ENCODE results near the gene C10orf90.

Gene C10orf90

GRCh38 chr10:126503392-126504062, 167.0 kb downstream of the C10orf90 start:
- H3K4me1 ChIP-seq (ENCODE audit: low read depth, poor library complexity, severe bottlenecking): no peaks in the 10 kb centered on the region
- no peak overlapping the region for H3K4me3 ChIP-seq (IDR thresholded peaks at IDR 0.05; ENCODE audit: insufficient read depth, low read depth, low read length)
- H3K36me3 ChIP-seq (ENCODE audit: insufficient read depth): no peaks in the 10 kb centered on the region
- H3K27ac ChIP-seq: no peak overlapping the region
- H4K20me1 ChIP-seq (ENCODE audit: insufficient read depth): no peaks in the 10 kb centered on the region
- no peaks in the 10 kb centered on the region for H3K79me2 ChIP-seq (ENCODE audit: insufficient read depth, low read depth)
- no peak overlapping the region for H3K9ac ChIP-seq
- H3K4me2 ChIP-seq: no peak overlapping the region
- no peaks in the 10 kb centered on the region for H3K27me3 ChIP-seq (ENCODE audit: insufficient read depth, low read depth)
- no peak for TF ChIP-seq CTCF (conservative IDR thresholded peaks at IDR 0.05; ENCODE audit: low read depth, low read length)
- no peak overlapping the region for H2AFZ ChIP-seq (ENCODE audit: low read depth)

- no peak overlapping the region for H3K4me3 ChIP-seq (IDR thresholded peaks at IDR 0.05; ENCODE audit: insufficient read depth, low read depth, low read length)
- H2AFZ ChIP-seq (ENCODE audit: low read depth): no peak overlapping the region
- no peak overlapping the region for H3K27ac ChIP-seq
- no peaks in the 10 kb centered on the region for H3K4me1 ChIP-seq (ENCODE audit: low read depth, poor library complexity, severe bottlenecking)
- no peak overlapping the region for H3K9ac ChIP-seq
- no peak overlapping the region for H3K4me2 ChIP-seq
- no peaks in the 10 kb centered on the region for H4K20me1 ChIP-seq (ENCODE audit: insufficient read depth)
- no peak for TF ChIP-seq CTCF (conservative IDR thresholded peaks at IDR 0.05; ENCODE audit: low read depth, low read length)
- no peaks in the 10 kb centered on the region for H3K79me2 ChIP-seq (ENCODE audit: insufficient read depth, low read depth)
- H3K36me3 ChIP-seq (ENCODE audit: insufficient read depth): no peaks in the 10 kb centered on the region
- no peaks in the 10 kb centered on the region for H3K27me3 ChIP-seq (ENCODE audit: insufficient read depth, low read depth)
Observed at GRCh38 chr10:126502441-126502840, 168.1 kb downstream of the C10orf90 start.

GRCh38 chr10:126501828-126502227, 168.7 kb downstream of the C10orf90 start:
- Histone ChIP-seq H3K36me3 (ENCODE audit: insufficient read depth) (no peaks in the 10 kb centered on the region), H3K27ac (no peak overlapping the region), H3K4me3 (IDR thresholded peaks at IDR 0.05; ENCODE audit: insufficient read depth, low read depth, low read length) (no peak overlapping the region), H2AFZ (ENCODE audit: low read depth) (no peak overlapping the region), H3K27me3 (ENCODE audit: insufficient read depth, low read depth) (no peaks in the 10 kb centered on the region), H3K4me1 (ENCODE audit: low read depth, poor library complexity, severe bottlenecking) (no peaks in the 10 kb centered on the region), H3K9ac (no peak overlapping the region), H3K4me2 (no peak overlapping the region), H4K20me1 (ENCODE audit: insufficient read depth) (no peaks in the 10 kb centered on the region), H3K79me2 (ENCODE audit: insufficient read depth, low read depth) (no peaks in the 10 kb centered on the region)
- no peak for TF ChIP-seq CTCF (conservative IDR thresholded peaks at IDR 0.05; ENCODE audit: low read depth, low read length)

- no peak overlapping the region for H3K4me2 ChIP-seq
- H3K27me3 ChIP-seq (ENCODE audit: insufficient read depth, low read depth): no peaks in the 10 kb centered on the region
- no peak overlapping the region for H2AFZ ChIP-seq (ENCODE audit: low read depth)
- no peaks in the 10 kb centered on the region for H3K36me3 ChIP-seq (ENCODE audit: insufficient read depth)
- H3K9ac ChIP-seq: no peak overlapping the region
- no peaks in the 10 kb centered on the region for H3K4me1 ChIP-seq (ENCODE audit: low read depth, poor library complexity, severe bottlenecking)
- no peak for TF ChIP-seq CTCF (conservative IDR thresholded peaks at IDR 0.05; ENCODE audit: low read depth, low read length)
- H4K20me1 ChIP-seq (ENCODE audit: insufficient read depth): no peaks in the 10 kb centered on the region
- no peak overlapping the region for H3K4me3 ChIP-seq (IDR thresholded peaks at IDR 0.05; ENCODE audit: insufficient read depth, low read depth, low read length)
- H3K79me2 ChIP-seq (ENCODE audit: insufficient read depth, low read depth): no peaks in the 10 kb centered on the region
- no peak overlapping the region for H3K27ac ChIP-seq
Observed at GRCh38 chr10:126500866-126501265, 169.6 kb downstream of the C10orf90 start.

All from KMS-11 (cell line).